HUES48 (cell line): ENCODE results near the gene GABRR3.
"Not testable (repeated sequence)": the region's sequence is repeated elsewhere in the genome, so short reads cannot be mapped to it uniquely, and the experiment has no call there.

Experiments
- H3K27ac ChIP-seq: one replicate; pipeline ENCODE4 v1.7.0; 2013; ENCODE audit warnings: low read depth, low read length, inconsistent platforms
- H3K27me3 ChIP-seq: 2 replicates; pipeline ENCODE4 v1.6.1; 2013; ENCODE audit warnings: mild to moderate bottlenecking, low read length; ENCODE audit not compliant: control insufficient read depth, insufficient read depth
- H3K36me3 ChIP-seq: 2 replicates; pipeline ENCODE4 v1.6.1; 2013; ENCODE audit warnings: low read length; ENCODE audit not compliant: control insufficient read depth, insufficient read depth
- H3K4me1 ChIP-seq: 2 replicates; pipeline ENCODE4 v1.6.1; 2013; ENCODE audit warnings: mild to moderate bottlenecking, low read length; ENCODE audit not compliant: control insufficient read depth, insufficient read depth
- H3K4me3 ChIP-seq: 2 replicates; pipeline ENCODE4 v1.5.1; 2013; ENCODE audit warnings: mild to moderate bottlenecking, low read depth, low read length
- H3K9ac ChIP-seq: 2 replicates; pipeline ENCODE4 v1.6.1; 2013; ENCODE audit warnings: mild to moderate bottlenecking, low read depth, low read length, moderate library complexity
- H3K9me3 ChIP-seq: 2 replicates; pipeline ENCODE4 v1.6.1; 2013; ENCODE audit warnings: low read length; ENCODE audit not compliant: control insufficient read depth, insufficient read depth

GABRR3 gene

DNA sequence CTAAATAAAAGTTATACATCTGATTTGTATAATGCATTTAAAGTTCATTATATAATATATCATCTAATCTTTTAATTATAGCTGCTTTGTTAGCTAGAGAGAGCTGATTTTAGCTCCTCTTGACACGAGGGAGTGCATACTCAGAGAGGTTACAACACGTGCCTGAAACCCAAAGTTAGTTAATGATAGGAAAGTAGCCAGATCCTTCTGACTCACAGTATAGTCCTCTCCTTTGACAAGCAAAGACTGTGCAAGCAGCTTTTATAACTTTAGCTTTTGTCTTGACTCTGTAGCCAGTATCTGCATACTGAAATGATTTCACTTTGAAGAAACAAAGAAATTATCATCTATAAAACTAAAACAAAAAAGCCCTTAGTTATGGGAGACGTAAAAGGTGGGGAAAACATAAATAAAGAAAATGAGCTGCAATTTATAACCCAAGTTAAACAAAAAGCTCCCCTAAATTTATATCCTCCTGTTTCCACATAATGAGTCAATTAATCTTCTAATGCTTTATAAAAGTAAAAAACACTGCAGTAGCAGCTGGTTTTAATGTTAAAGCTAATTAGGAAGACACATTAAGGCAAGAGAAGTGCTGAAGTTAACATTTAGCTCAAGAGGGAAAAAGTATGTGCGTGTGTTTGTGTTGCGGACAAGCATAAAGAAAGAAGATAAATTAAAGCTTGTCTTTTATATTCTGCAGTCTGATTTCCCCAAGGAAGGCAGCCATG lies 13.1 kb downstream of the GABRR3 start:
- no peaks in the 10 kb centered on the region for H3K9me3 ChIP-seq
- H3K9ac ChIP-seq = no peak overlapping the region
- H3K27me3 ChIP-seq = no peaks in the 10 kb centered on the region
- no peaks in the 10 kb centered on the region for H3K36me3 ChIP-seq
- no peak overlapping the region for H3K4me3 ChIP-seq
- no peak overlapping the region for H3K27ac ChIP-seq
- no peaks in the 10 kb centered on the region for H3K4me1 ChIP-seq

- Histone ChIP-seq H3K4me3 (no peak overlapping the region), H3K4me1 (no peaks in the 10 kb centered on the region), H3K9me3 (no peaks in the 10 kb centered on the region), H3K9ac (no peak overlapping the region), H3K36me3 (no peaks in the 10 kb centered on the region), H3K27me3 (no peaks in the 10 kb centered on the region), H3K27ac (no peak overlapping the region)
These were observed 14.7 kb downstream of the GABRR3 start for GRCh38 chr3:98020412-98020811.

DNA sequence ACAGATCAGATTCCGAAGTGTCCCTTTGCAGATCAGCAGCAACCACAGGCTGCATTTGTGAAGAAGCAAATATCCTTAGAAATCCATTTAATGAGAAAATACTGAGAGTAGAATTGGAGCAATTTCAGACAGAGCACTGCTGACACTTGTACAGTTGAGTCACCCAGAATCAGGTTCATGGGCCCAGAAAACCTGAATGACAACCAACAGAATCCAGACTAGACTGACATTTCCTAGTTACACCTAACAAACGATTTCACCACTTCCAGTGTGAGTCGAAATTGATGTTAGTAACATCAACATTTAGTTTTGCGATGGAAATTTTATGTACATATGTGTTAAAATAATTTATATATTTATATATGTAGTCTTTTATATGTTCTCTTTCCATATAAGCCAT lies 16.8 kb downstream of the GABRR3 start:
- Histone ChIP-seq H3K36me3 (no peaks in the 10 kb centered on the region), H3K9me3 (no peaks in the 10 kb centered on the region), H3K4me3 (no peak overlapping the region), H3K9ac (no peak overlapping the region), H3K4me1 (no peaks in the 10 kb centered on the region), H3K27me3 (no peaks in the 10 kb centered on the region), H3K27ac (no peak overlapping the region)

GRCh38 chr3:98014268-98014585 lies 20.9 kb downstream of the GABRR3 start:
- Histone ChIP-seq H3K27me3 (no peaks in the 10 kb centered on the region), H3K9ac (no peak overlapping the region), H3K4me1 (no peaks in the 10 kb centered on the region), H3K27ac (no peak overlapping the region), H3K9me3 (no peaks in the 10 kb centered on the region), H3K4me3 (no peak overlapping the region), H3K36me3 (no peaks in the 10 kb centered on the region)

GRCh38 chr3:98013411-98014267 lies 21.5 kb downstream of the GABRR3 start:
- no peaks in the 10 kb centered on the region for H3K9me3 ChIP-seq
- no peak overlapping the region for H3K9ac ChIP-seq
- H3K4me1 ChIP-seq = no peaks in the 10 kb centered on the region
- H3K27ac ChIP-seq = no peak overlapping the region
- H3K4me3 ChIP-seq = no peak overlapping the region
- no peaks in the 10 kb centered on the region for H3K36me3 ChIP-seq
- H3K27me3 ChIP-seq = no peaks in the 10 kb centered on the region

DNA sequence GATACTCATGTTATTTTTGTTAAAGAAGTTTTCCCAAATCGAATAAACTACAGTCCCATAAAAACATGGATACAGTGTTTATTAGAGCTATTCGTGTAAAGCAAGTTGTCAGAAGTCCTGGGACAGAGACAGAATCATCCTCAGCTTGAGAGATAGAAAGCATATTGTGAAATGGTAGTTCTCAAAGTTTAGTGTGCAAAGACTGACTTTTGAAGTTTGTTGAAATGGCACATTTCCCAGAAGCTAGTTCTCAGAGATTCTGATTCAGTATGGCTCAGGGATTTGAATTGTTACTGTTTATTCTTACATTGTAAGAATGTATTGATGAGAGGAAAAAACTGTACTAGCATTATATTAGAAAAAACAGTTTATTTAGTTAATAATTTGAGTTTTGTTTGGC lies 22.1 kb downstream of the GABRR3 start:
- H3K4me1 ChIP-seq = no peaks in the 10 kb centered on the region
- H3K4me3 ChIP-seq = no peak overlapping the region

DNA sequence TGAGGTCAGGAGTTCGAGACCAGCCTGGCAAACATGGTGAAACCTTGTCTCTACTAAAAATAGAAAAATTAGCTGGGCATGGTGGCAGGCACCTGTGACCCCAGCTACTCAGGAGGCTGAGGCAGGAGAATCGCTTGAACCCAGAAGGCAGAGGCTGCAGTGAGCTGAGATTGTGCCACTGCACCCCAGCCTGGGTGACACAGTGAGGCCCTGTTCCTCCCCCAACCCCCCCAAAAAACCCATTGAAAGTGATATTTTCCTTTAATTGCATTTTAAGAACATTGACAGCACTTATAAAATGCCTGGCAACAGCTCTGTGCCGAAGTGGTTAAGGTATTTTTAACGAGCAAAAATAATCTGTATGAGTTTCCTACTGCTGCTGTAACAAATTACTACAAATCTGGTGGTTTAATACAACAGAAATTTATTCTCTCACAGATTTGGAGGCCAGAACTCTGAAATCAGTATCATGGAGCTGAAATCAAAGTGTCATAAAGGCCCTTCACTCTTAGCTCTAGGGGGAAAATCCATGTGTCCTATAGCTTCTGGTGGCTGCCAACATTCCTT lies 24.1 kb downstream of the GABRR3 start:
- H3K4me3 ChIP-seq, H3K9ac ChIP-seq, H3K4me1 ChIP-seq, H3K9me3 ChIP-seq, H3K27ac ChIP-seq, H3K36me3 ChIP-seq, H3K27me3 ChIP-seq: not testable (repeated sequence)

More for the DNA sequence above, 22.1 kb downstream of the GABRR3 start:
- no peaks in the 10 kb centered on the region for H3K36me3 ChIP-seq
- H3K27ac ChIP-seq = no peak overlapping the region
- H3K9ac ChIP-seq = no peak overlapping the region
- H3K27me3 ChIP-seq = no peaks in the 10 kb centered on the region
- no peaks in the 10 kb centered on the region for H3K9me3 ChIP-seq

GRCh38 chr3:98010194-98010882 lies 24.8 kb downstream of the GABRR3 start:
- no peak overlapping the region for H3K9ac ChIP-seq
- no peak overlapping the region for H3K27ac ChIP-seq
- no peaks in the 10 kb centered on the region for H3K27me3 ChIP-seq
- H3K36me3 ChIP-seq = no peaks in the 10 kb centered on the region
- no peaks in the 10 kb centered on the region for H3K9me3 ChIP-seq
- H3K4me1 ChIP-seq = no peaks in the 10 kb centered on the region
- H3K4me3 ChIP-seq = no peak overlapping the region

GRCh38 chr3:98008855-98009254 lies 26.3 kb downstream of the GABRR3 start:
- Histone ChIP-seq H3K27ac (no peak overlapping the region), H3K4me1 (no peaks in the 10 kb centered on the region), H3K4me3 (no peak overlapping the region), H3K9ac (no peak overlapping the region), H3K27me3 (no peaks in the 10 kb centered on the region), H3K9me3 (no peaks in the 10 kb centered on the region), H3K36me3 (no peaks in the 10 kb centered on the region)

DNA sequence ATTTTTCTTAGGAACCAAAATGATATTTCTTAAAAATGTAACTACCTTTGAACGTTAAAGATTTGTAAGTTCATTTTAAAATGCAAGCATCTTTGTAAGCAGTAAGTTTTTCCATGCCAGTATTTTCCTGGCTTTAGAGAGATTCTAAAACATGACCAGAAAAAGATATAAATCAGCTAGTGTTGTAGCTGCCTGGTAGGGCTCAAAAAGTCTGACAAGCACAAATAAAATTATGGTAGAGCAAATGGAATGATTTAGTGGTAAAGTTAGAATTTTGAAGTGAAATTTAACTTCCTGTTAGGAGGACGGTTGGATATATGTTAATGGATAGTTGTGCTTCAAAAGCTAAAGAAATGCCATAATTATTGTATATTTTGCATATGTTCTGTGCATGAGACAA lies 29.7 kb downstream of the GABRR3 start:
- H3K27ac ChIP-seq = no peak overlapping the region
- H3K9ac ChIP-seq = no peak overlapping the region
- H3K36me3 ChIP-seq = no peaks in the 10 kb centered on the region
- H3K27me3 ChIP-seq = no peaks in the 10 kb centered on the region
- no peaks in the 10 kb centered on the region for H3K9me3 ChIP-seq
- H3K4me3 ChIP-seq = no peak overlapping the region
- H3K4me1 ChIP-seq = no peaks in the 10 kb centered on the region

DNA sequence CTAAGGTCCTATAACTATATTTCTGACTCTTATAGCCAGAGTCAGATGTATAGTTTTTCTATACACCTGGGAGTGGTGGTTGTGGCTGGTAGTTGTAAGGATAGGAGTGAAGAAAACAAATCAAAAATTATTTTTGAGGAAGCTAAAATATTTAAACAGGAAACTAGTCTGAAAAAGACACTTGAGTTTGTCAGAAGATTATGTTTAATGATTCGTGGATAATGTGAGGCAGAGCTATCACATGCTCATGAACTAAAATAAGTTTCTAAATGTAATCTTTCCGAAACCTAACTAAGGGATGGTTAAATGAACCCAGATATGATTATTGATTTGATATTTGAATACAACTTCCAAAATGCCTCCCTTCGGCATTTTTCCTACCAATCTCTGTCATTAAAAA lies 30.4 kb downstream of the GABRR3 start:
- Histone ChIP-seq H3K27ac (no peak overlapping the region), H3K4me1 (no peaks in the 10 kb centered on the region), H3K9ac (no peak overlapping the region), H3K27me3 (no peaks in the 10 kb centered on the region), H3K36me3 (no peaks in the 10 kb centered on the region), H3K4me3 (no peak overlapping the region), H3K9me3 (no peaks in the 10 kb centered on the region)
